Measurements from ENCODE around the gene TSC22D2. TPM values are rescaled to one million over a fixed set of nuclear protein-coding genes. Genes with fewer than 3 reads are reported as not detected.

TSC22D2 gene
- total RNA-seq, 4 donors from 2014 or later = 13.2 to 19.5 (median 16.4) TPM

GRCh38 chr3:150454622-150455021 lies 46.5 kb downstream of the TSC22D2 start:
- 70% methylated on average over 1 of the region's 1 CpG for WGBS
- Histone ChIP-seq H3K4me1 (peaks cover 5% of the 10 kb centered on the region), H3K9me3 (no peaks in the 10 kb centered on the region), H3K36me3 (peaks cover 20% of the 10 kb centered on the region), H3K27me3 (no peaks in the 10 kb centered on the region), H3K4me3 (no peak overlapping the region), H3K27ac (no peak overlapping the region)
- no peak for DNase-seq (ENCODE audit: low spot score in 2 of 2)
- no peak for TF ChIP-seq EP300 (IDR thresholded peaks at IDR 0.05)
- no peak for TF ChIP-seq CTCF (IDR thresholded peaks at IDR 0.05)
- TF ChIP-seq POLR2A (IDR thresholded peaks at IDR 0.05) = no peak

- Histone ChIP-seq H3K36me3 (peaks cover 20% of the 10 kb centered on the region), H3K4me3 (no peak overlapping the region), H3K27ac (no peak overlapping the region), H3K4me1 (peaks cover 4% of the 10 kb centered on the region), H3K9me3 (no peaks in the 10 kb centered on the region), H3K27me3 (no peaks in the 10 kb centered on the region)
- 62% methylated on average over 1 of the region's 1 CpG for WGBS
- DNase-seq (ENCODE audit: low spot score in 2 of 2) = no peak
- TF ChIP-seq EP300 (IDR thresholded peaks at IDR 0.05) = no peak
- TF ChIP-seq POLR2A (IDR thresholded peaks at IDR 0.05) = no peak
- no peak for TF ChIP-seq POLR2AphosphoS5 (IDR thresholded peaks at IDR 0.05)
- TF ChIP-seq CTCF (IDR thresholded peaks at IDR 0.05) = no peak
Observed at GRCh38 chr3:150455341-150455740, 47.2 kb downstream of the TSC22D2 start.

DNA sequence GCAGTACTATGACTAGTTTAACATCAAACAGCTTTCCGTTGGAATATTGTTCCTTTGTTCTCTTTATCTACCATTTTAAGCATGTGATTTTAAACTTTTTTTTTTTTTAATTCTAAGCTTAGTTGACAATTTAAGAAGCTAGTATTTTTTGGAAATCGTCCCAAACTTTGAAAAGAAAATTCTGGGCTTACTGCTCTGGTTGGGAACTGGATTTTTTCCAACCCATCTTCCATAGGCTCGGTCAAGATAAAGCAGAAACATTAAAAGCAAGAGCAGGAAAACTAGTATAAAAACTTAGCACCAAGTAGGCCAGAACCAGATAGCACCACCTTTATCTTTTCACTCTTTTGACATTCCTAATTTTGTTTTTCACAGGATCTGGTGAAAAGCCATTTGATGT lies 49.9 kb downstream of the TSC22D2 start:
- H3K4me1 ChIP-seq = no peaks in the 10 kb centered on the region

DNA sequence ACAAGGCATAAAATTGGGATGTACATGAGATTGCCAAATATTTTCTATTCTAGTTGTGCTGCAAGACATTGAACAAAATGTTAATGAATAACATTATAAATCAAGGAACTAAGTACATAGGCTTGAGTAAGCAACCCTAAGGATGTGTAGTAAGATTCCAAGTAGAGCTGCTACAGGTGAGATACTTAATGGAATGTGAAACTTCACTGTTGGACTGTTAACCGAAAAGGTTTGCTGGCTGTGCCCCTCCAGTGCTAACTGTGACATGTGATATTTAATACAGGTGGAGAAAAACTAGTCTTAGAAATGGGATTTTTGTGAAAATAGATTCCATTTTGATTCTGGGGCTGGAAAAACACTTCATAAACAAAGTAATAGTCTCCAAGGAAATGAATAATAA lies 52.4 kb downstream of the TSC22D2 start:
- no peak for DNase-seq (ENCODE audit: low spot score in 2 of 2)
- no peak for TF ChIP-seq CTCF (IDR thresholded peaks at IDR 0.05)
- TF ChIP-seq POLR2A (IDR thresholded peaks at IDR 0.05) = no peak
- TF ChIP-seq EP300 (IDR thresholded peaks at IDR 0.05) = no peak
- TF ChIP-seq POLR2AphosphoS5 (IDR thresholded peaks at IDR 0.05) = no peak
- Histone ChIP-seq H3K4me1 (no peaks in the 10 kb centered on the region), H3K36me3 (peaks cover 20% of the 10 kb centered on the region), H3K27ac (no peak overlapping the region), H3K9me3 (no peaks in the 10 kb centered on the region), H3K27me3 (no peaks in the 10 kb centered on the region), H3K4me3 (no peak overlapping the region)
- WGBS = 95% methylated on average over 1 of the region's 1 CpG

More for the DNA sequence above, 49.9 kb downstream of the TSC22D2 start:
- TF ChIP-seq POLR2A (IDR thresholded peaks at IDR 0.05) (no peak), EP300 (IDR thresholded peaks at IDR 0.05) (no peak), POLR2AphosphoS5 (IDR thresholded peaks at IDR 0.05) (no peak), CTCF (IDR thresholded peaks at IDR 0.05) (no peak)
- WGBS = 77% methylated on average over 3 of the region's 3 CpGs
- no peak for DNase-seq (ENCODE audit: low spot score in 2 of 2)
- Histone ChIP-seq H3K4me3 (no peak overlapping the region), H3K9me3 (no peaks in the 10 kb centered on the region), H3K27me3 (no peaks in the 10 kb centered on the region), H3K36me3 (peaks cover 20% of the 10 kb centered on the region), H3K27ac (no peak overlapping the region)

DNA sequence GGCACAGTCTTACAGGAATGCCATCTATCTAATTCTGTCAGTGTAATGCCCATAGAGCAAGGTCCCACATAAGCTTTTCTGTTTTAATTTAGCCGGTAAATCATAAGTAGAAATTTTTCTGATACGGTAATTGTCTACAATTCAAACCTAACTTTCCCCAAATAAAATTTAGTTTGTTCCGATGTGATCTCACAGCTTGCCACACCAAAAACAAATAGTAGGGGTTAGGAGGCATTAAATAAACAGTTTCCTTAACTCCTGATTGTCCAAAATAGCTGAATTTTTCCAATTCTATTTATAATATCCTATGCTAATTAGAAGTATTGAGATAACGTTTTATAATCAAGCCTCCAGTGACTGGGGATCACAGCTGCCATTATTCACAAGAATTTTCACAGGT lies 53.3 kb downstream of the TSC22D2 start:
- Histone ChIP-seq H3K27me3 (no peaks in the 10 kb centered on the region), H3K4me1 (no peaks in the 10 kb centered on the region), H3K9me3 (no peaks in the 10 kb centered on the region), H3K36me3 (peaks cover 20% of the 10 kb centered on the region), H3K4me3 (no peak overlapping the region), H3K27ac (no peak overlapping the region)
- TF ChIP-seq EP300 (IDR thresholded peaks at IDR 0.05) (no peak), POLR2A (IDR thresholded peaks at IDR 0.05) (no peak), POLR2AphosphoS5 (IDR thresholded peaks at IDR 0.05) (no peak), CTCF (IDR thresholded peaks at IDR 0.05) (no peak)
- no peak for DNase-seq (ENCODE audit: low spot score in 2 of 2)
- WGBS = 81% methylated on average over 4 of the region's 4 CpGs
